ENCODE measurements around the gene INAVA. TPM values are rescaled to one million over a fixed set of nuclear protein-coding genes. Genes with fewer than 3 reads are reported as not detected.
A peak's percentile ranks its signal among the peaks of the same experiment; 100 is the strongest.

INAVA gene, protein sequence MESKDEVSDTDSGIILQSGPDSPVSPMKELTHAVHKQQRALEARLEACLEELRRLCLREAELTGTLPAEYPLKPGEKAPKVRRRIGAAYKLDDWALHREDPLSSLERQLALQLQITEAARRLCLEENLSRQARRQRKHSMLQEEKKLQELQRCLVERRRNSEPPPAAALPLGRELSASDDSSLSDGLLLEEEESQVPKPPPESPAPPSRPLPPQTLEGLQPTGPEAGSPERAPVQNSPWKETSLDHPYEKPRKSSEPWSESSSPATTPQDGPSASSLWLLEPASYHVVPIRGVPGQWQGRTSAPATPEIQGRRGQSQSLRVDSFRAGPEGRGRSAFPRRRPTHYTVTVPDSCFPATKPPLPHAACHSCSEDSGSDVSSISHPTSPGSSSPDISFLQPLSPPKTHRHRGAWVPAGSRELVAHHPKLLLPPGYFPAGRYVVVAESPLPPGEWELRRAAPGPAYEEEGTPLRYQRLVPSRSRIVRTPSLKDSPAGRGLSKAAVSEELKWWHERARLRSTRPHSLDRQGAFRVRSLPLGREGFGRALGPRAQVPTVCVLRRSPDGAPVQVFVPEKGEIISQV
- 10 to 100 TPM in 5 of 6 donors, 1 to 10 TPM in 1; 8.9 to 21.0 (median 16.3) TPM for total RNA-seq

DNA sequence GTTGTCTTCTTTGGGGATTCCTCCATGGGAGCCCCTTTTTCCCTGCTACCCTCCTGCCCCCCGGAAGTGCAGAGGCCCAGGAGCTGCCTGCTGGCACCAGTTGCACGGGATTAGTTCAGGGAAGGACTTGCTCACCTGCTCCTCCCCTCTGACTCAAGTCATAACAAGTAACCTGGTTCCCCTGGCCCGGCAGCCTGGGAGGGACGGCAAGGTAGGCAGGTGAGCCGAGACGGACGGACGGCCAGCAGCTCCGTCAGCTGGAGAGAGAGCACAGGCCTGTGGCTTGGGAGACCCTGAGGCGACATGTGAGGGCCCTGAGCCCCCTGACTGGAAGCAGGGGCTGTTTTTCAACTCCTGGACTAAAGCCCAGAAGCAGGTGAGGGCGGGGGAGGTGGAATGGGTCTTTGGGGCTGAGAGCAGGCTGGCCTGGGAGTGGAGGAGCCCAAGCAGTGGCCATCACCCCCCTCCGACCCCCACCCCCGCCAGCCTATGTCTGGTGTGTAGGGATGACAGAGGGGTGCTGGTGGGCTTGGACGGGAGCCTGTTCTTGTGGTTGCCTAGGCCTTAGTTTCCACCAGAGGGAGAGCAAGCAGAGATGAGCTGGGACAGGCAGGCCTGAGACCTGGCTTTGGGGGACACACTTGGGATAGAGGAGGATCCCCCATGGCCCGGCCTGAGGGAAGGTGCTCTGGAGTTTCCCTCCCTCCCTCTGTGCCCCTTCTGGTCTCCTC is at the start of gene INAVA:
Gene INAVA (plus strand): TSS at position 189 of the 731 bp plus-strand sequence. CDS start 3,501 bp downstream, outside the sequence.
- Histone ChIP-seq H3K36me3 (no peaks in the 10 kb centered on the region), H3K4me1 (peaks cover 13 to 28% (median 20%) of the 10 kb centered on the region in 4 donors), H3K27me3 (peaks cover 0 to 3% (median 0%) of the 10 kb centered on the region in 4 donors), H3K27ac (peak within 1 kb of the TSS; percentile 32 to 75 (median 60)), H3K4me3 (peak within 1 kb of the TSS in 3 of 4 donors; percentile 30 to 44 (median 40)), H3K9me3 (no peaks in the 10 kb centered on the region)
- ATAC-seq (ENCODE audit: low FRiP score in 2 of 2), result peak in 1 of 2 donors; percentile 66
- WGBS, 2 donors, result 66 to 85% methylated on average over 8 to 15 of the region's 15 CpGs
- TF ChIP-seq EP300 (IDR thresholded peaks at IDR 0.05) (no peak), POLR2A (IDR thresholded peaks at IDR 0.05) (peak in 3 of 4 donors; percentile 20 to 69 (median 40)), POLR2AphosphoS5 (IDR thresholded peaks at IDR 0.05) (peak in 1 of 2 donors; percentile 75)
- TF ChIP-seq, protein P1, sequence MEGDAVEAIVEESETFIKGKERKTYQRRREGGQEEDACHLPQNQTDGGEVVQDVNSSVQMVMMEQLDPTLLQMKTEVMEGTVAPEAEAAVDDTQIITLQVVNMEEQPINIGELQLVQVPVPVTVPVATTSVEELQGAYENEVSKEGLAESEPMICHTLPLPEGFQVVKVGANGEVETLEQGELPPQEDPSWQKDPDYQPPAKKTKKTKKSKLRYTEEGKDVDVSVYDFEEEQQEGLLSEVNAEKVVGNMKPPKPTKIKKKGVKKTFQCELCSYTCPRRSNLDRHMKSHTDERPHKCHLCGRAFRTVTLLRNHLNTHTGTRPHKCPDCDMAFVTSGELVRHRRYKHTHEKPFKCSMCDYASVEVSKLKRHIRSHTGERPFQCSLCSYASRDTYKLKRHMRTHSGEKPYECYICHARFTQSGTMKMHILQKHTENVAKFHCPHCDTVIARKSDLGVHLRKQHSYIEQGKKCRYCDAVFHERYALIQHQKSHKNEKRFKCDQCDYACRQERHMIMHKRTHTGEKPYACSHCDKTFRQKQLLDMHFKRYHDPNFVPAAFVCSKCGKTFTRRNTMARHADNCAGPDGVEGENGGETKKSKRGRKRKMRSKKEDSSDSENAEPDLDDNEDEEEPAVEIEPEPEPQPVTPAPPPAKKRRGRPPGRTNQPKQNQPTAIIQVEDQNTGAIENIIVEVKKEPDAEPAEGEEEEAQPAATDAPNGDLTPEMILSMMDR (IDR thresholded peaks at IDR 0.05), result no peak
- peak; percentile 55 to 81 for DNase-seq

GRCh38 chr1:200845360-200845759 is 49.3 kb upstream of the INAVA start:
- DNase-seq, result no peak
- Histone ChIP-seq H3K36me3 (peaks cover 11 to 74% (median 27%) of the 10 kb centered on the region in 4 donors), H3K4me1 (no peaks in the 10 kb centered on the region), H3K4me3 (no peak overlapping the region), H3K27me3 (no peaks in the 10 kb centered on the region), H3K27ac (no peak overlapping the region), H3K9me3 (no peaks in the 10 kb centered on the region)
- TF ChIP-seq POLR2AphosphoS5 (IDR thresholded peaks at IDR 0.05) (no peak), POLR2A (IDR thresholded peaks at IDR 0.05) (no peak), EP300 (IDR thresholded peaks at IDR 0.05) (no peak)
- TF ChIP-seq, protein P1 (IDR thresholded peaks at IDR 0.05), result no peak
- 84 to 85% methylated on average over 4 of the region's 4 CpGs for WGBS, 2 donors
- no peak for ATAC-seq (ENCODE audit: low FRiP score in 2 of 2)

- H3K27ac ChIP-seq, result no peak overlapping the region
- TF ChIP-seq EP300 (IDR thresholded peaks at IDR 0.05) (no peak), POLR2AphosphoS5 (IDR thresholded peaks at IDR 0.05) (no peak), POLR2A (IDR thresholded peaks at IDR 0.05) (no peak)
- TF ChIP-seq, protein P1 (IDR thresholded peaks at IDR 0.05), result no peak
- H3K9me3 ChIP-seq, result no peaks in the 10 kb centered on the region
- H3K4me1 ChIP-seq, result no peaks in the 10 kb centered on the region
- DNase-seq, result no peak
- H3K4me3 ChIP-seq, result no peak overlapping the region
- H3K27me3 ChIP-seq, result no peaks in the 10 kb centered on the region
- H3K36me3 ChIP-seq, result peaks cover 11 to 83% (median 30%) of the 10 kb centered on the region in 4 donors
- no peak for ATAC-seq (ENCODE audit: low FRiP score in 2 of 2)
- 89 to 91% methylated on average over 1 of the region's 1 CpG for WGBS, 2 donors
These were observed 48.3 kb upstream of the INAVA start for GRCh38 chr1:200846398-200846797.

GRCh38 chr1:200849430-200849829 is 45.3 kb upstream of the INAVA start:
- Histone ChIP-seq H3K36me3 (peaks cover 11 to 80% (median 28%) of the 10 kb centered on the region in 4 donors), H3K4me3 (no peak overlapping the region), H3K27me3 (no peaks in the 10 kb centered on the region), H3K27ac (no peak overlapping the region), H3K9me3 (no peaks in the 10 kb centered on the region), H3K4me1 (no peaks in the 10 kb centered on the region)
- WGBS, 2 donors, result 87 to 94% methylated on average over 6 of the region's 6 CpGs
- TF ChIP-seq POLR2A (IDR thresholded peaks at IDR 0.05), result no peak
- TF ChIP-seq, protein P1 (IDR thresholded peaks at IDR 0.05), result no peak
- no peak for TF ChIP-seq POLR2AphosphoS5 (IDR thresholded peaks at IDR 0.05)
- no peak for TF ChIP-seq EP300 (IDR thresholded peaks at IDR 0.05)
- DNase-seq (no peak), ATAC-seq (ENCODE audit: low FRiP score in 2 of 2) (no peak)

All from upper lobe of left lung (tissue), 6 donors.